Stomach (tissue), 9 donors: ENCODE results near the gene FBXW12. TPM values are rescaled to one million over a fixed set of nuclear protein-coding genes. Genes with fewer than 3 reads are reported as not detected.
A peak's percentile ranks its signal among the peaks of the same experiment; 100 is the strongest.

ENCODE experiments used
- DNase-seq, 2 donors: peaks; one replicate each; pipeline versions ENCODE4 v3.0.0 to v3.0.0-alpha.2; 2013 to 2019
- H3K27ac ChIP-seq, 5 donors: fragments of 200-600 bp in 4 of 5; sonication (generic) in 4 of 5; one replicate each; pipeline ENCODE4 v1.5.1; 2013 to 2019; ENCODE audit warnings: mild to moderate bottlenecking in 1 of 5, moderate library complexity in 1 of 5
- H3K27me3 ChIP-seq, 3 donors: fragments of 200-600 bp; sonication (generic); one replicate each; pipeline ENCODE4 v1.5.1; 2017 to 2019; ENCODE audit warnings: mixed run types in 1 of 3
- H3K36me3 ChIP-seq, 4 donors: fragments of 200-600 bp; sonication (generic); 1 replicate in 3 of 4; 2 replicates in 1 of 4; pipeline ENCODE4 v1.5.1; 2016 to 2019
- H3K4me1 ChIP-seq, 4 donors: fragments of 200-600 bp; sonication (generic); one replicate each; pipeline ENCODE4 v1.5.1; 2016 to 2019
- H3K4me3 ChIP-seq, 4 donors: fragments of 200-600 bp; sonication (generic) in 3 of 4; one replicate each; pipeline ENCODE4 v1.5.1; 2016 to 2019; ENCODE audit warnings: mild to moderate bottlenecking in 1 of 4
- H3K9me3 ChIP-seq, 4 donors: fragments of 200-600 bp; sonication (generic); one replicate each; pipeline ENCODE4 v1.5.1; 2016 to 2019
- CTCF ChIP-seq, 7 experiments: fragments of 450-650 bp in 4 of 7; fragments of 200-600 bp in 3 of 7; sonication (generic) in 3 of 7; IDR thresholded peaks; one replicate each; pipeline ENCODE4 v1.5.1; 2016 to 2019; ENCODE audit warnings: antibody characterized with exemption in 7 of 7, control low read depth in 2 of 7, mild to moderate bottlenecking in 1 of 7
- EP300 ChIP-seq: sonication (generic); formaldehyde crosslinking; IDR thresholded peaks from one replicate; pipeline ENCODE4 v1.6.1; 2017; ENCODE audit warnings: antibody characterized with exemption
- POLR2A ChIP-seq, 4 donors: fragments of 450-650 bp; IDR thresholded peaks; one replicate each; pipeline ENCODE4 v1.6.1; 2016; ENCODE audit warnings: antibody characterized with exemption in 4 of 4, control low read depth in 2 of 4, mild to moderate bottlenecking in 1 of 4, moderate library complexity in 1 of 4
- POLR2AphosphoS5 ChIP-seq, 3 donors: sonication (generic); formaldehyde crosslinking; IDR thresholded peaks; one replicate each; pipeline ENCODE4 v1.6.1; 2016; ENCODE audit warnings: antibody characterized with exemption in 3 of 3
- WGBS, 5 donors: extraction: QIAGEN DNeasy Blood & Tissue Kit in 3 of 5; methylation state at CpG; one replicate each; pipeline versions ENCODE4 v1.1.5 to v1.1.7; 2013 to 2018; 5-methylcytosine and 5-hydroxymethylcytosine counted together
- intact Hi-C: fragments of 100-400 bp; cut with DNase I; formaldehyde crosslinking; loops from one replicate; pipeline ENCODE4 v1.15.1; 2023; ENCODE audit warnings: low total_unique reads
- polyA plus RNA-seq, 3 donors: library from polyadenylated mRNA; stranded (reverse); fragments of 200-250 nt; gene quantifications; one replicate each; pipeline ENCODE4 v1.2.3, GENCODE V29; 2013
- total RNA-seq, 5 donors: library from RNA; depleted of rRNA; stranded (reverse); fragments of >200 nt; gene quantifications; one replicate each; pipeline versions ENCODE4 v1.1.0 to v1.2.3, GENCODE V29; 2014 to 2016
- donor health status: healthy with polysubstance abuse.
- donor health status: Bipolar disorder and iron deficiency.
- donor health status: healthy.

The FBXW12 gene
- total and polyA plus RNA-seq, 8 donors = not detected

GRCh38 chr3:48423883-48424695 is 52.1 kb downstream of the FBXW12 start:
- peaks cover 44 to 70% (median 58%) of the 10 kb centered on the region in 4 donors for H3K4me1 ChIP-seq
- no peak overlapping the region for H3K27ac ChIP-seq
- peaks cover 7 to 54% (median 44%) of the 10 kb centered on the region in 4 donors for H3K36me3 ChIP-seq
- no peak overlapping the region for H3K4me3 ChIP-seq
- H3K9me3 ChIP-seq = no peaks in the 10 kb centered on the region
- H3K27me3 ChIP-seq = peaks cover 0 to 5% (median 0%) of the 10 kb centered on the region in 3 donors
- DNase-seq = no peak
- no peak for TF ChIP-seq CTCF (IDR thresholded peaks at IDR 0.05)
- intact Hi-C loops = no loop called here
- 80 to 89% (median 89%) methylated on average over 7 to 27 of the region's 27 CpGs for WGBS, 5 donors

GRCh38 chr3:48425281-48425812 is 53.3 kb downstream of the FBXW12 start:
- 11 to 65% (median 29%) methylated on average over 2 to 13 of the region's 13 CpGs for WGBS, 5 donors
- peak; percentile 43 to 77 for DNase-seq

GRCh38 chr3:48426401-48426909 is 54.4 kb downstream of the FBXW12 start:
- Histone ChIP-seq H3K9me3 (no peaks in the 10 kb centered on the region), H3K4me3 (peak overlapping the region in 2 of 4 donors; percentile 18 to 58), H3K4me1 (peaks cover 57 to 87% (median 73%) of the 10 kb centered on the region in 4 donors), H3K36me3 (peaks cover 0 to 30% (median 24%) of the 10 kb centered on the region in 4 donors), H3K27ac (peak overlapping the region in 4 of 5 donors; percentile 92 to 97 (median 94)), H3K27me3 (peaks cover 0 to 5% (median 0%) of the 10 kb centered on the region in 3 donors)
- intact Hi-C loops = no loop called here
- no peak for TF ChIP-seq CTCF (IDR thresholded peaks at IDR 0.05)
- no peak for TF ChIP-seq EP300
- no peak for TF ChIP-seq POLR2A (IDR thresholded peaks at IDR 0.05)
- TF ChIP-seq POLR2AphosphoS5 (IDR thresholded peaks at IDR 0.05) = no peak
- 39 to 59% (median 44%) methylated on average over 3 to 11 of the region's 11 CpGs for WGBS, 5 donors
- peak in 1 of 2 donors; percentile 61 for DNase-seq

More at GRCh38 chr3:48425281-48425812, 53.3 kb downstream of the FBXW12 start:
- Histone ChIP-seq H3K9me3 (no peaks in the 10 kb centered on the region), H3K36me3 (peaks cover 0 to 41% (median 31%) of the 10 kb centered on the region in 4 donors), H3K27ac (peak overlapping the region in 2 of 5 donors; percentile 47 to 96), H3K4me3 (peak overlapping the region in 1 of 4 donors; percentile 58), H3K4me1 (peaks cover 52 to 78% (median 64%) of the 10 kb centered on the region in 4 donors), H3K27me3 (peaks cover 0 to 5% (median 0%) of the 10 kb centered on the region in 3 donors)
- intact Hi-C loops = no loop called here
- TF ChIP-seq EP300 = no peak
- TF ChIP-seq POLR2AphosphoS5 (IDR thresholded peaks at IDR 0.05) = no peak
- no peak for TF ChIP-seq CTCF (IDR thresholded peaks at IDR 0.05)

GRCh38 chr3:48426944-48427629 is 55.1 kb downstream of the FBXW12 start:
- 35 to 46% (median 41%) methylated on average over 8 of the region's 8 CpGs for WGBS, 5 donors
- Histone ChIP-seq H3K4me3 (peak overlapping the region; percentile 58 to 91 (median 87)), H3K27me3 (peaks cover 0 to 5% (median 0%) of the 10 kb centered on the region in 3 donors), H3K4me1 (peaks cover 57 to 84% (median 70%) of the 10 kb centered on the region in 4 donors), H3K27ac (peak overlapping the region in 4 of 5 donors; percentile 92 to 97 (median 94)), H3K36me3 (peaks cover 0 to 28% (median 22%) of the 10 kb centered on the region in 4 donors), H3K9me3 (no peaks in the 10 kb centered on the region)
- DNase-seq = no peak
- TF ChIP-seq POLR2AphosphoS5 (IDR thresholded peaks at IDR 0.05) (no peak), CTCF (IDR thresholded peaks at IDR 0.05) (no peak), POLR2A (IDR thresholded peaks at IDR 0.05) (no peak), EP300 (no peak)
- intact Hi-C loops = no loop called here
